K562 (cell line): ENCODE data around the gene CYYR1.

Experiments used
- EP300 ChIP-seq: IDR thresholded peaks from 2 replicates; pipeline ENCODE4 v1.6.1; 2012; ENCODE audit warnings: low read length, improper control_type of control experiment
- EZH2 ChIP-seq: IDR thresholded peaks from 2 replicates; pipeline ENCODE4 v1.6.1; 2012; ENCODE audit warnings: low read depth, mild to moderate bottlenecking, inconsistent platforms, low read length, borderline replicate concordance
- GABPA ChIP-seq: fragments of 200-800 bp; sonication (Bioruptor generic); conservative IDR thresholded peaks from 2 replicates; pipeline ENCODE4 v1.6.1; 2016; ENCODE audit warnings: low read depth, missing genetic modification characterization, missing compliant biosample characterization
- GTF2F1 ChIP-seq: IDR thresholded peaks from 2 replicates; pipeline ENCODE4 v1.6.1; 2011; ENCODE audit warnings: low read depth, low read length, improper control_type of control experiment
- HBP1 ChIP-seq: fragments of 450-650 bp; formaldehyde crosslinking; IDR thresholded peaks from 2 replicates; pipeline ENCODE4 v1.4.0; 2022; ENCODE audit warnings: missing genetic modification characterization
- JUND ChIP-seq, 2 experiments: IDR thresholded peaks; 2 replicates in 1 of 2; 3 replicates in 1 of 2; pipeline ENCODE4 v1.6.1; 2011; ENCODE audit warnings: borderline replicate concordance in 2 of 2, low read depth in 2 of 2, low read length in 2 of 2, improper control_type of control experiment in 1 of 2, missing biosample characterization in 1 of 2, missing genetic modification characterization in 1 of 2, missing genetic modification reagents in 1 of 2
- PRDM10 ChIP-seq: fragments of 450-650 bp; IDR thresholded peaks from 2 replicates; pipeline ENCODE4 v1.6.1; 2018; ENCODE audit not compliant: partially characterized antibody
- RBM17 ChIP-seq: fragments of 200-400 bp; formaldehyde crosslinking; IDR thresholded peaks from 2 replicates; pipeline ENCODE4 v1.6.1; 2017; ENCODE audit warnings: low read depth, mild to moderate bottlenecking, low read length, borderline replicate concordance
- SP1 ChIP-seq: sonication (generic); formaldehyde crosslinking; IDR thresholded peaks from 2 replicates; pipeline ENCODE4 v1.8.1; 2022; ENCODE audit warnings: mild to moderate bottlenecking, missing genetic modification reagents
- SP2 ChIP-seq: IDR thresholded peaks from 2 replicates; pipeline ENCODE4 v1.6.1; 2011; ENCODE audit warnings: mild to moderate bottlenecking, low read depth, low read length, moderate library complexity; ENCODE audit not compliant: poor library complexity, severe bottlenecking; ENCODE audit errors: extremely low read depth

GRCh38 chr21:26515257-26515656 lies 57.8 kb downstream of the CYYR1 start:
- TF ChIP-seq HBP1 (CRISPR knock-in tag) (no peak), EZH2 (no peak), SP2 (no peak), PRDM10 (no peak), RBM17 (no peak), GTF2F1 (no peak), EP300 (no peak), GABPA (tag) (no peak), JUND (IDR thresholded peaks at IDR 0.05; ENCODE audit: borderline replicate concordance, low read depth, low read length) (no peak), JUND (tag; IDR thresholded peaks at IDR 0.05; ENCODE audit: borderline replicate concordance, low read depth, low read length) (no peak), SP1 (CRISPR knock-in tag) (no peak)
